ENCODE measurements around the gene GRIK5. TPM values are rescaled to one million over a fixed set of nuclear protein-coding genes. Genes with fewer than 3 reads are reported as not detected.
"Not testable (repeated sequence)": the region's sequence is repeated elsewhere in the genome, so short reads cannot be mapped to it uniquely, and the experiment has no call there.

The GRIK5 gene
- total RNA-seq, 8 experiments from 2014 or later = 0.41 to 19.5 (median 6.1) TPM

DNA sequence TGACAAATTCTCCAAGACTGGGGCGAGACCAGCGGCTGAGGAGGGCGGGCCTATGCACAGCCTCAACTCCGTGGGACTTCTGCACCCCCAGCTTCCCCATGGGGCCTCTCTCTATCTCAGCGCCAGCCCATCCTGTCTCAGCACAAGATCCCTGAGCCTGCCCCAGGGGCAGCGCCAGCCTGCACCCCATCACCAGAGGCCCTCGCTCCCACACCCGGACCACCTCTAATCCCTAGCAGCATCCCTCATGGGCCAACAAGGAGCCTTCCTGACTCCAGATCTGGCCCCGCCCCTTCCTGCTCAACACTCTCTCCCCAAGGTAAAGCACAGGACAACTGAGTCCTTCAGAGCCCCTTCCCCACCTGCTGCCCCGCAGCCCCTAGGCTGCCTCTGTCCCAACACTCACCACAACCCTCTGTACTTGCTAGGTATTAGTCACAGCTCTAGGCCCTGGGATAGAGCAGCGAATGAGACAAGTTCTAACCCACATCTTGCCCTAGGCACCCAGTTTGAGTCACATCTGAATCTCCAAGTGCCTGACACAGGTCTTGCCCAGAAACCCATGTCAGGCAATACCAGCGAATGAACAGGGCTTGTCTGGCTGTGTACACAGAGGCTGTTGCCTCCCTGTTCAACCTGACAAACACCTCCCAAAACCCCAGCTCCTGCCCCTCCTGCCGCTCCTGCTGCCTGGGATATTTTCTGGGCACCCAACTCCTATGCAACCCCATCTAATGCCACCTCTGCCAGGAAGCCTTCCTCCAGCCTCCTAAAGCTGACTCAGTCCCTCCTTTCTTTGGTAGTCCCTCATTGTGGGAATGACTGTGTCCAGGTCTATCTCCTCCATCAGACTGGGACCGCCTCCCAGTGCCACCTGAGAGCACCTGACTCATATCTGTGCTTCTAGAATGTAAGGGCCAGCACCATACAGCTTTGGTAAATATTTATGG is 18.6 kb downstream of the GRIK5 start:
- in situ Hi-C loops (cut with MboI; ENCODE audit: low pct_unique_long_range_greater_than_20kb in 2 of 9, low sequenced_read_pairs in 9 of 9, unreplicated experiment in 9 of 9) = no loop called here
- ATAC-seq (replicated peaks in 6 of 8) = peak in 2 of 8 experiments; percentile 21 to 62
- Histone ChIP-seq H3K27ac (no peak overlapping the region), H3K4me3 (no peak overlapping the region), H3K4me1 (replicated peaks in 1 of 2) (no peaks in the 10 kb centered on the region)
- WGBS, 10 experiments = 89 to 100% (median 94%) methylated on average over 1 to 8 of the region's 14 CpGs; no CpG with 5 or more reads in 6 of the 10 experiments

DNA sequence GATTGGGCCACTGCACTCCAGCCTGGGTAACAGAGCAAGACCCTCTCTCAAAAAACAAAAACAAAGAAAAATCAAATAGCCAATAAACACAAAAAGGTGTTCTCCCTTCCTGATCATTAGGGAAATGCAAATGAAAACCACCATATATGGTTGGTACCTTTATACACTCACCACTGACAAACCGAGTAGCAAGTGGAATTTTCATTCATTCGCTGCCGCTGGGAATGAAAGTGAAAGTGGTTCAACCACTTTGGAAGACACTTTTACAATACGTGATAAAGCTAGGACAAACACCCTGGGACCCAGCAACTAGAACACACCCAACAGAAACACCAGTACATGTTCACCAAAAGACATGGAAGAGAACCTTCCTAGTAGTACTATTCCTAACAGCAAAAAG is 21.0 kb downstream of the GRIK5 start:
- 0 to 100% (median 80%) methylated on average over 1 to 4 of the region's 4 CpGs; no CpG with 5 or more reads in 2 of the 10 experiments for WGBS, 10 experiments
- ATAC-seq (replicated peaks in 6 of 8) = no peak
- Histone ChIP-seq H3K4me1 (replicated peaks in 1 of 2) (no peaks in the 10 kb centered on the region), H3K4me3 (no peak overlapping the region), H3K27ac (no peak overlapping the region)
- in situ Hi-C loops (cut with MboI; ENCODE audit: low pct_unique_long_range_greater_than_20kb in 2 of 9, low sequenced_read_pairs in 9 of 9, unreplicated experiment in 9 of 9) = no loop called here

DNA sequence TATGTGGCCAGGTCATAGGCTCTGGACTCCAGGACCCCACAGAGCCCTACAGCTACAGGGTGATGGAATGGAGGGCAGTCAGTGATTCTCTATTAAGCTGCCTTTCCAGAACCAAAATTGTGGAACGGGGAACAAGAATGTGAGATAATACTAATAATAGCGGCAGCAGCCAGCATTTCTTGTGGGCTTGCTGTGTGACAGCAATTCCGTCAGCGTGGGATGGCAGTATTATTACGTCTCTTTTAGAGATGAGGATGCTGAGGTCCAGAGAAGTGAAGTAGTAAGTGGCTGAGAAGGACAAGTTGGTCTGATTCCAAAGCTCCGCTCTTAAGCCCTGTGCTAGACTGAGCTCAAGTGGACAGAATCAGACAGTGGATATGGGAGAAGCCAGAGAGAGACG is 24.4 kb downstream of the GRIK5 start:
- H3K4me3 ChIP-seq = no peak overlapping the region
- ATAC-seq (replicated peaks in 6 of 8) = no peak
- no peak overlapping the region for H3K27ac ChIP-seq
- in situ Hi-C loops (cut with MboI; ENCODE audit: low pct_unique_long_range_greater_than_20kb in 2 of 9, low sequenced_read_pairs in 9 of 9, unreplicated experiment in 9 of 9) = no loop called here
- 50 to 97% (median 83%) methylated on average over 1 to 7 of the region's 7 CpGs; no CpG with 5 or more reads in 5 of the 10 experiments for WGBS, 10 experiments
- peaks cover 0 to 5% of the 10 kb centered on the region in 2 donors for H3K4me1 ChIP-seq (replicated peaks in 1 of 2)

DNA sequence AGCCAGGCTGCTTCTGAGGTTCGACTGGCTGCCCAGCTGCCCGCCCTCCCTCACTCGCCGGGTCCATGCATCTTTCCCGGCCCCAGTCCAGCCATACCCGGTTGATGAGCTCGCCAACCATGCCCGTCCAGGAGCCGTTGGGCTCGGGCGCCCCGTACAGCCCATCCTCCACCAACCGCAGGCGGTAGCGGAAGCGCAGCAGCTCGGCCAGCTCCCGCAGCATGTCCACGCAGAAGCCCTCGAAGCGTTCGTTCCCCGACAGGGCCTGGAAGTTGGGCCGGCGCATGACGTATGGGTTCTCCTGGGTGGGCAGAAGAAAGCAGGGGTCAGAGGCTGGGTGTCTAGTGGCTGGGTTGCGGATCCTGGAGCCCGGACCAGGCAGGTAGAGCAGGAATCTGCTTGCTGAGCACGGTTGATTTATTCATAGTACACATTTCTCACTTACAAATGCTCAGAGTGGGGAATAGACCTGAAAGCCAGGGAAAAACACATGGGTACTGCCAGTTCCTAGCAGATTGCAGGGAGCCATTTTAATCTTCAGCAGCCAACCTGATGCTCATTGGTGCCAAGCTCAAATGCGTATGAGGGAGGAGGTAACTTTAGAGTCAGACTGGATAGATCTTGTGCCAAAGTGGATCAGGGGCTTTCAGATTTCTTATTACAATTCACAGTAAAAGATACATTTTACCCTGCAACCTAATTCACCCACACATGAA is 27.4 kb downstream of the GRIK5 start:
- no peak for ATAC-seq (replicated peaks in 6 of 8)
- WGBS, 10 experiments = 60 to 100% (median 97%) methylated on average over 1 to 7 of the region's 30 CpGs; no CpG with 5 or more reads in 4 of the 10 experiments
- in situ Hi-C loops (cut with MboI; ENCODE audit: low pct_unique_long_range_greater_than_20kb in 2 of 9, low sequenced_read_pairs in 9 of 9, unreplicated experiment in 9 of 9) = no loop called here
- H3K4me3 ChIP-seq = no peak overlapping the region
- H3K27ac ChIP-seq = no peak overlapping the region
- peaks cover 0 to 5% of the 10 kb centered on the region in 2 donors for H3K4me1 ChIP-seq (replicated peaks in 1 of 2)

DNA sequence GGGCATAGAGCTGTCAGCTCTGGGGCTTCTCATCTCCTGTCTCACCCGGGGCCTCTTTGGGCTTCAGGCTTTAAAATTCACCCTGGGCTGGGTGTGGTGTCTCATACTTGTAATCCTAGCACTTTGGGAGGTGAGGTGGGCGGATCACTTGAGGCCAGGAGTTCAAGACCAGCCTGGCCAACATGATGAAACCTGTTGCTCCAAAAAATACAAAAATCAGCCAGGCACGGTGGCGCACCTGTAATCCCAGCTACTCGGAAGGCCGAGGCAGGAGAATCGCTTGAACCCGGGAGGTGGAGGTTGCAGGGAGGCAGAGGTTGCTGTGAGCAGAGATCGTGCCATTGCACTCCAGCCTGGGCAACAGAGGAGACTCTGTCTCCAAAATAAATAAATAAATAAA is 29.5 kb downstream of the GRIK5 start:
- H3K4me1 ChIP-seq (replicated peaks in 1 of 2); in situ Hi-C loops (cut with MboI; ENCODE audit: low pct_unique_long_range_greater_than_20kb in 2 of 9, low sequenced_read_pairs in 9 of 9, unreplicated experiment in 9 of 9); H3K4me3 ChIP-seq; H3K27ac ChIP-seq; ATAC-seq (replicated peaks in 6 of 8): not testable (repeated sequence)
- 0 to 100% (median 86%) methylated on average over 1 to 2 of the region's 9 CpGs; no CpG with 5 or more reads in 5 of the 10 experiments for WGBS, 10 experiments

DNA sequence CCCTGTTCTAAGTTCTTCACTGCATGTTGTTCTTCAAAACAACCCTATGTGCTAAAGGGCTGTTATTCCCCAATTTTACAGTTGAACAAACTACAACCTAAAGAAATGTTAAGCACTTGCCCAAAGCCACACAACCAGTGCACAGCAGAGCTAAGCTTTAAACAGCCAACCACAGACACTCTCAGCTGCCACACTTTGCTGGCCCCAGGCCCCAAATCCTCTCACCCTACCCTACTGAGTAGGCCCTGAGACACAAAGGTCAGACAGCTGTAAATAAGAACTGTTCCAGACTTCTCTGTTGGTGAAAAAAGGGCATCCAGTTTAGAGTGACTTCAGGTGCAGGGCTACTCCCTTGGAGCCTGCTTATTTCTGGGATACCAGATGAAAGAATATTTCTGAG is 30.0 kb downstream of the GRIK5 start:
- Histone ChIP-seq H3K27ac (no peak overlapping the region), H3K4me1 (replicated peaks in 1 of 2) (peaks cover 0 to 5% of the 10 kb centered on the region in 2 donors), H3K4me3 (no peak overlapping the region)
- no peak for ATAC-seq (replicated peaks in 6 of 8)
- in situ Hi-C loops (cut with MboI; ENCODE audit: low pct_unique_long_range_greater_than_20kb in 2 of 9, low sequenced_read_pairs in 9 of 9, unreplicated experiment in 9 of 9) = no loop called here

DNA sequence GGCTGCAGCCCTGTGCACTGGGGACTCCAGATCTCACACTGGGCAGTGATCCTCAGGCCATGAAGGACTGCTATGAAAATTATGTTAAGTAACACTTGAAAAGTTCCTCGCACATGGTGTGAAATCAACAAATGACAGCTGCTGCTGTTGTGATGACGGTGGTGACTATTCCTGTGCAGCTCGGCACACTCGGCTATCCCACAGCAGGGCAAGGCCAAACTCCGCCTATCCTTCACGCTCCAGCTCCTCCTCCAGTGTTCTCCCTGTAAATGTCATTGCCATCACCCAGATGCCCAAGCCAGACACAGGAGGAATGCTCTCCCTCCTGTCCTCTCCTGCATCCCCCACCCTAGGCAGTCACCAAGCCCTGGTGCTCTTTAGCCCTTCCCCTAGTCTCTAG is 31.3 kb downstream of the GRIK5 start:
- whole genome bisulfite sequencing, 10 experiments = 20 to 100% (median 86%) methylated on average over 1 to 4 of the region's 6 CpGs; no CpG with 5 or more reads in 7 of the 10 experiments
- Histone ChIP-seq H3K4me3 (no peak overlapping the region), H3K27ac (no peak overlapping the region), H3K4me1 (replicated peaks in 1 of 2) (peaks cover 0 to 5% of the 10 kb centered on the region in 2 donors)
- ATAC-seq (replicated peaks in 6 of 8) = no peak
- in situ Hi-C loops (cut with MboI; ENCODE audit: low pct_unique_long_range_greater_than_20kb in 2 of 9, low sequenced_read_pairs in 9 of 9, unreplicated experiment in 9 of 9) = no loop called here

DNA sequence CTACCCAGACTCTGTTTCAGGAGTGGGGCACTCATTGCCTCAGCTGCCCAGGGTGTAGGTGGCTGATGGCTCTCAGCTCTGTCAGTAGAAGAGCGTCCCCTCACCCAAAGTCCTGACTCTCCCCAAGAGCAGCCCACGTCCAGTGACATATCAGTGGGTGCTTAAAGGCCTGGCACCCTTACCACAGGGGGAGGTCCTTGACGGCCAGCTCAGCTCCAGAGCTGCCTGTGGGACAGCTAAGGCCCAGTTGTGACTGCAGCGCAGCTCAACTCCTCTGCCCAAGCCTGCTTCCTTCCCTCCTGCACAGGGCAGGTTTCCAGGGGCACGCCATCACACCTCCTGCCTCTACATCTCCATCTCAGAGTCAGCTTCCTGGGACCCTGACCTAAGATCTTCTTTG is 32.4 kb downstream of the GRIK5 start:
- H3K4me1 ChIP-seq (replicated peaks in 1 of 2) = peaks cover 3% of the 10 kb centered on the region in 2 donors
- in situ Hi-C loops (cut with MboI; ENCODE audit: low pct_unique_long_range_greater_than_20kb in 2 of 9, low sequenced_read_pairs in 9 of 9, unreplicated experiment in 9 of 9) = no loop called here
- H3K4me3 ChIP-seq = no peak overlapping the region
- WGBS, 10 experiments = 90% methylated on average over 3 of the region's 5 CpGs; no CpG with 5 or more reads in 9 of the 10 experiments
- H3K27ac ChIP-seq = no peak overlapping the region
- ATAC-seq (replicated peaks in 6 of 8) = no peak

DNA sequence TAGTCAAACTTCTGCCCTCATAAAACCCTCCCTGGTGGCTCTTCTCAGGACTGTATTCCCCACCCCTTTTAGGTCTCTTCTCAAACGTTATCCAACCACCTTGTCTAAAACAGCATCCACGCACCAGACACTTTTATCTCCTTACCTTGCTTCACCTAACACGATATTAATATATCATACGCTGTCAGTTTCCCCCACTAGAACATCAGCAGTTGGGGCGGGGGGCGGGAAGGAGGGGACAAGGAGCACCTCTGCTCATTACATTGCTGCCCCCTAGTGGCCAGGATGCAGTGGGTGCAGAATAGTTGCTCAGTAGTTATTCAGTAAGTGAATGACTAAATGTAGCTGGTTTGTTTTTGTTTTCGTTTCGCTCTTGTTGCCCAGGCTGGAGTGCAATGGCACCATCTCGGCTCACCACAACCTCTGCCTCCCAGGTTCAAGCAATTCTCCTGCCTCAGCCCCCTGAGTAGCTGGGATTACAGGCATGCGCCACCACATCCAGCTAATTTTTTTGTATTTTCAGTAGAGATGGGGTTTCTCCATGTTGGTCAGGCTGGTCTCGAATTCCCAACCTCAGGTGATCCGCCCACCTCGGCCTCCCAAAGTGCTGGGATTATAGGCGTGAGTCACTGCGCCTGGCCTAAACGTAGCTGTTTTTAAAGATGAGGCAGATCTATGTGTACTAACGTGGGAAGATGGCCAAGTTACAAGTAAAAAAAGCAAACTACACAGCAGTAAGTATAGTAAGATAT is 35.2 kb downstream of the GRIK5 start:
- H3K27ac ChIP-seq; H3K4me3 ChIP-seq; in situ Hi-C loops (cut with MboI; ENCODE audit: low pct_unique_long_range_greater_than_20kb in 2 of 9, low sequenced_read_pairs in 9 of 9, unreplicated experiment in 9 of 9): not testable (repeated sequence)
- ATAC-seq (replicated peaks in 6 of 8) = peak; percentile 66 to 92 (median 76)
- WGBS, 10 experiments = 0 to 100% (median 44%) methylated on average over 1 to 9 of the region's 17 CpGs; no CpG with 5 or more reads in 2 of the 10 experiments
- H3K4me1 ChIP-seq (replicated peaks in 1 of 2) = peaks cover 10 to 12% of the 10 kb centered on the region in 2 donors

DNA sequence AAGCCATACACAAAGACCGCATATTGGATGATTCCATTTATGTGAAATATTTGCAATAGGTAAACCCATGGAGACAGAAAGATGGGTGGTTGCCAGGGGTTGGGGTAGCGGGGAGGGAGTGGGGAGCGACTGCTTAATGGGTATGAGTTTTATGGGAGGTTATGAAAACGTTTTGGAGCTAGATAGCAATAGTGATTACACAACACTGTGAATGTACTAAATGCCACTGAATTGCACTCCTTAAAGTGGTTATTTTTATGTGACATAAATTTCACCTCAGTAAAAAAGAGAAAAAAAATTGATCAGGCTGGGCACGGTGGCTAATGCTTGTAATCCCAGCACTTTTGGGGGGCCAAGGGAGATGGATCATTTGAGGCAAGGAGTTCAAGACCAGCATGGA is 36.6 kb downstream of the GRIK5 start:
- ATAC-seq (replicated peaks in 6 of 8) = no peak
- in situ Hi-C loops (cut with MboI; ENCODE audit: low pct_unique_long_range_greater_than_20kb in 2 of 9, low sequenced_read_pairs in 9 of 9, unreplicated experiment in 9 of 9) = no loop called here
- H3K4me1 ChIP-seq (replicated peaks in 1 of 2) = peaks cover 10 to 12% of the 10 kb centered on the region in 2 donors
- WGBS, 10 experiments = 0 to 100% (median 80%) methylated on average over 1 to 3 of the region's 5 CpGs; no CpG with 5 or more reads in 3 of the 10 experiments
- H3K27ac ChIP-seq = no peak overlapping the region
- H3K4me3 ChIP-seq = no peak overlapping the region

DNA sequence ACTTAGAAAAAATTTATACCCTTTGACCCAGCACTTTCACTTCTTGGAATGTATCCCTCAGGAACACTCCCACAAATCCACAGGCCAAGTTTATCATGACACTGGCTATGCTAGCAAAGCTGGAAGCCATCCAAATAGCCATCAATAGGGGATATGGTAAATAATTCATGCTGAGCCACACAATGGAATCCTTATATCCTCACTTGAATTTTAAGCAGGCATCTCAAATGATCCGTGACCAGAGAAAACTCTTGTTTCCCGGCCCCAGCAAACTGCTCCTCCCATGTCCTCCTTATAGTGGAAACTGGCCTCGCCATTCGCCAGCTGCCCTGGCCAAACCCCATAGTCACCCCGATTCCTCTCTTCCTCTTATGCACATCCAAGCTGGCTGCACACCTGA is 37.6 kb downstream of the GRIK5 start:
- peak; percentile 67 to 88 (median 80) for ATAC-seq (replicated peaks in 6 of 8)
- in situ Hi-C loops (cut with MboI; ENCODE audit: low pct_unique_long_range_greater_than_20kb in 2 of 9, low sequenced_read_pairs in 9 of 9, unreplicated experiment in 9 of 9) = no loop called here
- Histone ChIP-seq H3K4me3 (no peak overlapping the region), H3K27ac (peak overlapping the region in 1 of 2 donors; percentile 53), H3K4me1 (replicated peaks in 1 of 2) (peaks cover 10 to 12% of the 10 kb centered on the region in 2 donors)
- 3 to 77% (median 14%) methylated on average over 2 to 5 of the region's 5 CpGs; no CpG with 5 or more reads in 1 of the 10 experiments for WGBS, 10 experiments

DNA sequence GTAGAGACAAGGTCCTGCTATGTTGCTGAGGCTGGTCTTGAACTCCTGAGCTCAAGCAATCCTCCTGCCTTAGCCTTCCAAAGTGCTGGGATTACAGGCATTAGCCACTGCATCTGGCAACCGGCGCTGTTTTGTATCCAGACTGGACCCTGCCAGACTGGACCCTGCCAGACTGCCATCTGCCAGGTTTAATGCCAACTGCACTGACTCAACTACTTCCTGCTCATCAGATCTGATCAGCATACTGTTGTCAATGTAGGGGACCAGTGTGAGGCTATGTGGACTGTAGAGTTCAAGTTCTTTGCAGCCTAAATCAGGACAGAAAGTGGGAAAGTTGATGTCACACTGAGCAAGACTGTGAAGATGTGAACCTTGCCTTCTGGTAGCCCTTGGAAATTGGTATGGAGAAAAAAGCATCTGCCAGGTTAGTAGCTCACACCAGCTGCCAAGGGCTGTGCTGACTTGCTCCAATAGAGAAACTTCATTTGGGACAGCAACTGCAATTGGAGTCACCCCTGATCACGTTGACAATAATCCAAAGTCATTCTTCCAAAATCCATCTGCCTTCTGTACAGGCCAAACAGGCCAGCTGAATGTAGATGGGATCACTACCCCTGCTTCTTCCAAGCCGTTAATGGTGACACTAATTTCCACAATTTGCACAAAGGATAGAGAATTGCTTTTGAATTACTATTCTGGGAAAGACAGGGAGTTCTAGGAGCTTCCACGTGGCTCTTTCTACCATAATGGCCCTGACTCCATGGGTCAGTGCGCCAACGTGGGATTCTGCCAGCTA is 39.2 kb downstream of the GRIK5 start:
- H3K27ac ChIP-seq = no peak overlapping the region
- 0 to 100% (median 80%) methylated on average over 1 to 6 of the region's 7 CpGs; no CpG with 5 or more reads in 1 of the 10 experiments for WGBS, 10 experiments
- in situ Hi-C loops (cut with MboI; ENCODE audit: low pct_unique_long_range_greater_than_20kb in 2 of 9, low sequenced_read_pairs in 9 of 9, unreplicated experiment in 9 of 9) = no loop called here
- no peak for ATAC-seq (replicated peaks in 6 of 8)
- H3K4me1 ChIP-seq (replicated peaks in 1 of 2) = peaks cover 10 to 12% of the 10 kb centered on the region in 2 donors
- H3K4me3 ChIP-seq = no peak overlapping the region

Data from motor neuron (in vitro differentiated cells).